Type B pancreatic cell (in vitro differentiated cells): ENCODE data around the gene MAP2K6. TPM values are rescaled to one million over a fixed set of nuclear protein-coding genes. Genes with fewer than 3 reads are reported as not detected.

Experiments
- DNase-seq: peaks from one replicate; pipeline ENCODE4 v3.0.0; 2021; ENCODE audit warnings: mixed read lengths; ENCODE audit not compliant: unreplicated experiment; ENCODE audit errors: extremely low spot score
- H3K27ac Mint-ChIP-seq: 2 replicates; pipeline ENCODE4 v1.8.0; 2021; ENCODE audit warnings: mild to moderate bottlenecking, mixed read lengths
- H3K27me3 Mint-ChIP-seq: 2 replicates; pipeline ENCODE4 v1.8.0; 2021; ENCODE audit warnings: mixed read lengths
- H3K36me3 Mint-ChIP-seq: 2 replicates; pipeline ENCODE4 v1.8.0; 2021; ENCODE audit warnings: mixed read lengths
- H3K4me1 Mint-ChIP-seq: one replicate; pipeline ENCODE4 v1.8.0; 2021; ENCODE audit warnings: mixed read lengths; ENCODE audit not compliant: unreplicated experiment
- H3K4me3 Mint-ChIP-seq: 2 replicates; pipeline ENCODE4 v1.8.0; 2021; ENCODE audit warnings: mild to moderate bottlenecking, mixed read lengths
- H3K9me3 Mint-ChIP-seq: 2 replicates; pipeline ENCODE4 v1.8.0; 2021; ENCODE audit warnings: mixed read lengths
- CTCF ChIP-seq: fragments of 200-600 bp; sonication (generic); conservative IDR thresholded peaks from 2 replicates; pipeline ENCODE4 v1.5.0; 2021; ENCODE audit warnings: antibody characterized with exemption, mild to moderate bottlenecking
- total RNA-seq: library from RNA; stranded (reverse); gene quantifications from 2 replicates; pipeline ENCODE4 v1.2.1, GENCODE V29; 2021; ENCODE audit warnings: low replicate concordance

MAP2K6 gene
- total RNA-seq, 1 donor from 2014 or later: 28.8 TPM

DNA sequence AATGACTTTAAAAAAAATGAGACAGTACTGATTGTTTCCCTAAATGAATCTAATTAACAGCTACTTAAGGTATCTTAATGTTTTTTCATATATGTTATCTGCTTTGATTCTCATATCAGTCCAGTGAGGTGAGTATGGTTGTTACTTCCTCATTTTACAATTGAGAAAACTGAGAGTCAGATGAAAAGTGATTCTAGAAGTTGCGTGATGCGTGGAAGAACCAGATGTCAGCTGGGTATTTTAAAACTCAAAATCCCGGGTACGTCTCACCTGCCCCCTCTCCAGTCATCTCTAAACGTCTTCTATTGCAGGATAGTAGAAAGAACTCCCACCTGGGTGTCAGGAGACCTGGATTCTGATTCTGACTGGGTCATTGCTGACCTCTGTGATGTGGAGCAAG, 89.2 kb downstream of the MAP2K6 start:
- Mint-ChIP-seq H3K27ac (no peak overlapping the region), H3K27me3 (no peaks in the 10 kb centered on the region), H3K36me3 (peaks cover 19% of the 10 kb centered on the region), H3K4me1 (peaks cover 27% of the 10 kb centered on the region), H3K4me3 (no peak overlapping the region), H3K9me3 (no peaks in the 10 kb centered on the region)
- DNase-seq: no peak
- no peak for TF ChIP-seq CTCF

GRCh38 chr17:69505740-69506139, 91.2 kb downstream of the MAP2K6 start:
- TF ChIP-seq CTCF: no peak
- Mint-ChIP-seq H3K27me3 (no peaks in the 10 kb centered on the region), H3K4me3 (no peak overlapping the region), H3K9me3 (no peaks in the 10 kb centered on the region), H3K4me1 (peaks cover 29% of the 10 kb centered on the region), H3K27ac (no peak overlapping the region), H3K36me3 (peaks cover 22% of the 10 kb centered on the region)
- DNase-seq: no peak

GRCh38 chr17:69506489-69506888, 92.0 kb downstream of the MAP2K6 start:
- DNase-seq: no peak
- Mint-ChIP-seq H3K4me1 (peaks cover 28% of the 10 kb centered on the region), H3K9me3 (no peaks in the 10 kb centered on the region), H3K27me3 (no peaks in the 10 kb centered on the region), H3K4me3 (no peak overlapping the region), H3K36me3 (peaks cover 26% of the 10 kb centered on the region), H3K27ac (no peak overlapping the region)
- peak; percentile 62 for TF ChIP-seq CTCF

GRCh38 chr17:69508814-69509213, 94.3 kb downstream of the MAP2K6 start:
- peaks cover 12% of the 10 kb centered on the region for H3K4me1 Mint-ChIP-seq
- H3K9me3 Mint-ChIP-seq: no peaks in the 10 kb centered on the region
- no peak overlapping the region for H3K27ac Mint-ChIP-seq
- H3K27me3 Mint-ChIP-seq: no peaks in the 10 kb centered on the region
- no peak for TF ChIP-seq CTCF
- peaks cover 26% of the 10 kb centered on the region for H3K36me3 Mint-ChIP-seq
- DNase-seq: no peak
- H3K4me3 Mint-ChIP-seq: no peak overlapping the region

GRCh38 chr17:69511250-69511649, 96.8 kb downstream of the MAP2K6 start:
- Mint-ChIP-seq H3K9me3 (no peaks in the 10 kb centered on the region), H3K4me1 (peaks cover 12% of the 10 kb centered on the region), H3K36me3 (peaks cover 22% of the 10 kb centered on the region), H3K4me3 (no peak overlapping the region), H3K27me3 (no peaks in the 10 kb centered on the region), H3K27ac (no peak overlapping the region)
- no peak for DNase-seq
- no peak for TF ChIP-seq CTCF

- H3K4me1 Mint-ChIP-seq: peaks cover 8% of the 10 kb centered on the region
- H3K9me3 Mint-ChIP-seq: no peaks in the 10 kb centered on the region
- peaks cover 19% of the 10 kb centered on the region for H3K36me3 Mint-ChIP-seq
- no peak overlapping the region for H3K4me3 Mint-ChIP-seq
- TF ChIP-seq CTCF: no peak
- no peak for DNase-seq
- no peak overlapping the region for H3K27ac Mint-ChIP-seq
- H3K27me3 Mint-ChIP-seq: no peaks in the 10 kb centered on the region
Measured at GRCh38 chr17:69512946-69513345, 98.4 kb downstream of the MAP2K6 start.
